Ishikawa (cell line): ENCODE results near the gene RGS10.

Source experiments
- CEBPB ChIP-seq: IDR thresholded peaks from 2 replicates; pipeline ENCODE4 v1.6.1; 2012
- EP300 ChIP-seq: IDR thresholded peaks from 2 replicates; pipeline ENCODE4 v1.6.1; 2012; ENCODE audit warnings: borderline replicate concordance
- FOXM1 ChIP-seq: IDR thresholded peaks from 2 replicates; pipeline ENCODE4 v1.6.1; 2012; ENCODE audit warnings: low read depth, borderline replicate concordance
- NFIC ChIP-seq: IDR thresholded peaks from 2 replicates; pipeline ENCODE4 v1.6.1; 2012
- RAD21 ChIP-seq: IDR thresholded peaks from 2 replicates; pipeline ENCODE4 v1.6.1; 2012; ENCODE audit warnings: low read depth
- TAF1 ChIP-seq: IDR thresholded peaks from 2 replicates; pipeline ENCODE4 v1.6.1; 2012; ENCODE audit warnings: low read depth, mild to moderate bottlenecking
- TEAD4 ChIP-seq: IDR thresholded peaks from 2 replicates; pipeline ENCODE4 v1.6.1; 2012
- YY1 ChIP-seq: IDR thresholded peaks from 2 replicates; pipeline ENCODE4 v1.6.1; 2012; ENCODE audit warnings: low read depth
- TF ChIP-seq, protein P1 (sequence below): IDR thresholded peaks from 2 replicates; pipeline ENCODE4 v1.6.1; 2012
- TF ChIP-seq, protein P2 (sequence below): IDR thresholded peaks from 2 replicates; pipeline ENCODE4 v1.6.1; 2012; ENCODE audit warnings: low read depth, mild to moderate bottlenecking
- TF ChIP-seq, protein P3 (sequence below): IDR thresholded peaks from 2 replicates; pipeline ENCODE4 v1.6.1; 2012

DNA sequence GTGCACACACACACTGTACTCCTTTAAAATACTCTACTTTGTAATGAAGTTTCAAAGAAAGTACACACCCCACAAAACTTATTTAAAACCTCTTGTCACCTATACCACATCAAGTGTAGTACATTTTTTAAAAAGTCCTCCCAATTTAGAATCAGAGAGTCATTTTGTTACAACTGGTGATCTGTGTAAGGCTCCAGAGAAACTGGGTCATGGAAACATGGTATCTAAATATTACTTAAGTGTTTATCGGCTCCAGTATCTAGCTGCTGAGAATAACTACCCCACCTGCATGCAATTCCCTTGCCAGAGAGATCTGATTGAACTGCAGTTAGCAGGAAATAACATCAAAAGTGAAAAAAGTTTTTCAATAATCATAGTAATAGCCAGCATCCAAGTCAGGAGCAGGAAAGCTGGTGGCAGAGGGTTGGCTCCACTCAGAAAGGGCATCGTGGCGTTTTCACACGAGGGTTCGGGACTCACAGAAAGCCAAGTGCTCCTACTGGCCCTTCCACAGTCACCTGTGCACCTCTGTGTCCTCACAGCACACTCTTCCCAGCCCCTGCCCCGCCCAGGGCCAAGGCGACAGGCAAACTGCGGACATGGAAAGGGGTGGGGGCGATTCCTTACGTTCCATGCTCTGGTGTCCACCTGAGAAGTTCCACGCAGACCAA is 6.5 kb downstream of the RGS10 start:
- TF ChIP-seq TEAD4 (no peak), NFIC (no peak), TAF1 (no peak), RAD21 (no peak), EP300 (no peak), CEBPB (no peak), FOXM1 (no peak), YY1 (no peak)
- TF ChIP-seq, protein P1, sequence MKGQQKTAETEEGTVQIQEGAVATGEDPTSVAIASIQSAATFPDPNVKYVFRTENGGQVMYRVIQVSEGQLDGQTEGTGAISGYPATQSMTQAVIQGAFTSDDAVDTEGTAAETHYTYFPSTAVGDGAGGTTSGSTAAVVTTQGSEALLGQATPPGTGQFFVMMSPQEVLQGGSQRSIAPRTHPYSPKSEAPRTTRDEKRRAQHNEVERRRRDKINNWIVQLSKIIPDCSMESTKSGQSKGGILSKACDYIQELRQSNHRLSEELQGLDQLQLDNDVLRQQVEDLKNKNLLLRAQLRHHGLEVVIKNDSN = no peak
- TF ChIP-seq, protein P2, sequence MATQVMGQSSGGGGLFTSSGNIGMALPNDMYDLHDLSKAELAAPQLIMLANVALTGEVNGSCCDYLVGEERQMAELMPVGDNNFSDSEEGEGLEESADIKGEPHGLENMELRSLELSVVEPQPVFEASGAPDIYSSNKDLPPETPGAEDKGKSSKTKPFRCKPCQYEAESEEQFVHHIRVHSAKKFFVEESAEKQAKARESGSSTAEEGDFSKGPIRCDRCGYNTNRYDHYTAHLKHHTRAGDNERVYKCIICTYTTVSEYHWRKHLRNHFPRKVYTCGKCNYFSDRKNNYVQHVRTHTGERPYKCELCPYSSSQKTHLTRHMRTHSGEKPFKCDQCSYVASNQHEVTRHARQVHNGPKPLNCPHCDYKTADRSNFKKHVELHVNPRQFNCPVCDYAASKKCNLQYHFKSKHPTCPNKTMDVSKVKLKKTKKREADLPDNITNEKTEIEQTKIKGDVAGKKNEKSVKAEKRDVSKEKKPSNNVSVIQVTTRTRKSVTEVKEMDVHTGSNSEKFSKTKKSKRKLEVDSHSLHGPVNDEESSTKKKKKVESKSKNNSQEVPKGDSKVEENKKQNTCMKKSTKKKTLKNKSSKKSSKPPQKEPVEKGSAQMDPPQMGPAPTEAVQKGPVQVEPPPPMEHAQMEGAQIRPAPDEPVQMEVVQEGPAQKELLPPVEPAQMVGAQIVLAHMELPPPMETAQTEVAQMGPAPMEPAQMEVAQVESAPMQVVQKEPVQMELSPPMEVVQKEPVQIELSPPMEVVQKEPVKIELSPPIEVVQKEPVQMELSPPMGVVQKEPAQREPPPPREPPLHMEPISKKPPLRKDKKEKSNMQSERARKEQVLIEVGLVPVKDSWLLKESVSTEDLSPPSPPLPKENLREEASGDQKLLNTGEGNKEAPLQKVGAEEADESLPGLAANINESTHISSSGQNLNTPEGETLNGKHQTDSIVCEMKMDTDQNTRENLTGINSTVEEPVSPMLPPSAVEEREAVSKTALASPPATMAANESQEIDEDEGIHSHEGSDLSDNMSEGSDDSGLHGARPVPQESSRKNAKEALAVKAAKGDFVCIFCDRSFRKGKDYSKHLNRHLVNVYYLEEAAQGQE = no peak
- TF ChIP-seq, protein P3, sequence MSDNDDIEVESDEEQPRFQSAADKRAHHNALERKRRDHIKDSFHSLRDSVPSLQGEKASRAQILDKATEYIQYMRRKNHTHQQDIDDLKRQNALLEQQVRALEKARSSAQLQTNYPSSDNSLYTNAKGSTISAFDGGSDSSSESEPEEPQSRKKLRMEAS = no peak
